Activated T-cell treated with anti-CD3 and anti-CD28 coated beads, Interleukin-2, amount 50 U/mL, for 72 hours (primary cell): ENCODE measurements around the gene CHAT. TPM values are rescaled to one million over a fixed set of nuclear protein-coding genes. Genes with fewer than 3 reads are reported as not detected.

Source experiments
- ATAC-seq, 2 donors: fragments of 150-1000 bp; cut with Tn5 transposase; replicated peaks in 1 of 2; 2 replicates each; pipeline ENCODE4 v1.10.0; 2021; ENCODE audit warnings: moderate library complexity in 2 of 2, mild to moderate bottlenecking in 1 of 2
- DNase-seq, 2 donors: peaks; one replicate each; pipeline ENCODE4 v3.0.0; 2021 to 2022; ENCODE audit warnings: mixed read lengths in 1 of 2
- H3K27ac Mint-ChIP-seq: one replicate; pipeline ENCODE4 v1.8.0; 2022; ENCODE audit warnings: mild to moderate bottlenecking, moderate library complexity, mixed read lengths
- H3K27me3 Mint-ChIP-seq: one replicate; pipeline ENCODE4 v1.8.0; 2022; ENCODE audit warnings: low read depth, mixed read lengths
- H3K36me3 Mint-ChIP-seq, 2 donors: one replicate each; pipeline ENCODE4 v1.8.0; 2022; ENCODE audit warnings: mixed read lengths in 2 of 2, mild to moderate bottlenecking in 1 of 2; ENCODE audit not compliant: insufficient read depth in 2 of 2
- H3K4me1 Mint-ChIP-seq: one replicate; pipeline ENCODE4 v1.8.0; 2022; ENCODE audit warnings: low read depth, mixed read lengths
- H3K4me3 Mint-ChIP-seq, 2 donors: one replicate each; pipeline ENCODE4 v1.8.0; 2022; ENCODE audit warnings: mild to moderate bottlenecking in 2 of 2, mixed read lengths in 2 of 2, moderate library complexity in 2 of 2
- H3K9me3 Mint-ChIP-seq, 2 donors: one replicate each; pipeline ENCODE4 v1.8.0; 2022; ENCODE audit warnings: mixed read lengths in 2 of 2
- total RNA-seq, 2 donors: library from RNA; stranded (reverse); gene quantifications; one replicate each; pipeline ENCODE4 v1.2.3, GENCODE V29; 2022

The CHAT gene
- total RNA-seq, 2 donors from 2014 or later: 0.14 TPM; not detected in 1

GRCh38 chr10:49610458-49611165 lies 3.2 kb upstream of the CHAT start:
- H3K27me3 Mint-ChIP-seq: peaks cover 83% of the 10 kb centered on the region
- peak overlapping the region in 1 of 2 donors; percentile 32 for H3K4me3 Mint-ChIP-seq
- no peaks in the 10 kb centered on the region for H3K9me3 Mint-ChIP-seq
- peaks cover 7% of the 10 kb centered on the region for H3K4me1 Mint-ChIP-seq
- DNase-seq: no peak
- no peak for ATAC-seq
- peaks cover 6 to 10% of the 10 kb centered on the region in 2 donors for H3K36me3 Mint-ChIP-seq
- no peak overlapping the region for H3K27ac Mint-ChIP-seq

- ATAC-seq (no peak), DNase-seq (no peak)
- peaks cover 6 to 10% of the 10 kb centered on the region in 2 donors for H3K36me3 Mint-ChIP-seq
- peak overlapping the region in 1 of 2 donors; percentile 32 for H3K4me3 Mint-ChIP-seq
- H3K27me3 Mint-ChIP-seq: peaks cover 80% of the 10 kb centered on the region
- H3K27ac Mint-ChIP-seq: no peak overlapping the region
- H3K4me1 Mint-ChIP-seq: peaks cover 7% of the 10 kb centered on the region
- H3K9me3 Mint-ChIP-seq: no peaks in the 10 kb centered on the region
These were observed 2.5 kb upstream of the CHAT start for GRCh38 chr10:49611166-49611815.

GRCh38 chr10:49611816-49612512 lies 1.9 kb upstream of the CHAT start:
- Mint-ChIP-seq H3K27me3 (peaks cover 79% of the 10 kb centered on the region), H3K36me3 (peaks cover 6 to 10% of the 10 kb centered on the region in 2 donors), H3K27ac (no peak overlapping the region), H3K4me1 (peaks cover 3% of the 10 kb centered on the region), H3K9me3 (no peaks in the 10 kb centered on the region), H3K4me3 (no peak overlapping the region)
- DNase-seq (no peak), ATAC-seq (no peak)

- Mint-ChIP-seq H3K4me3 (peak overlapping the region in 1 of 2 donors; percentile 4), H3K36me3 (peaks cover 6 to 10% of the 10 kb centered on the region in 2 donors), H3K27ac (no peak overlapping the region), H3K4me1 (no peaks in the 10 kb centered on the region), H3K9me3 (no peaks in the 10 kb centered on the region), H3K27me3 (peaks cover 79% of the 10 kb centered on the region)
- ATAC-seq (peak in 1 of 2 donors; percentile 33), DNase-seq (peak in 1 of 2 donors; percentile 13)
These were observed 1.2 kb upstream of the CHAT start for GRCh38 chr10:49612513-49613164.

- Mint-ChIP-seq H3K4me3 (peak overlapping the region; percentile 4 to 58), H3K27ac (no peak overlapping the region), H3K4me1 (no peaks in the 10 kb centered on the region), H3K36me3 (peaks cover 4 to 10% of the 10 kb centered on the region in 2 donors), H3K27me3 (peaks cover 78% of the 10 kb centered on the region), H3K9me3 (no peaks in the 10 kb centered on the region)
- DNase-seq (no peak), ATAC-seq (no peak)
These were observed 514 bp upstream of the CHAT start for GRCh38 chr10:49613165-49613881.

GRCh38 chr10:49614242-49615198 lies 683 bp downstream of the CHAT start:
- Mint-ChIP-seq H3K27ac (no peak overlapping the region), H3K36me3 (peaks cover 4 to 9% of the 10 kb centered on the region in 2 donors), H3K4me1 (no peaks in the 10 kb centered on the region), H3K4me3 (no peak overlapping the region), H3K27me3 (peaks cover 78% of the 10 kb centered on the region), H3K9me3 (no peaks in the 10 kb centered on the region)
- ATAC-seq: no peak
- DNase-seq: no peak

GRCh38 chr10:49615213-49615612 lies 1.4 kb downstream of the CHAT start:
- DNase-seq: no peak
- Mint-ChIP-seq H3K9me3 (no peaks in the 10 kb centered on the region), H3K36me3 (peaks cover 4 to 9% of the 10 kb centered on the region in 2 donors), H3K4me1 (no peaks in the 10 kb centered on the region), H3K27ac (no peak overlapping the region), H3K4me3 (no peak overlapping the region), H3K27me3 (peaks cover 85% of the 10 kb centered on the region)
- no peak for ATAC-seq

- ATAC-seq (no peak), DNase-seq (no peak)
- Mint-ChIP-seq H3K9me3 (no peaks in the 10 kb centered on the region), H3K36me3 (peaks cover 4 to 9% of the 10 kb centered on the region in 2 donors), H3K27me3 (peaks cover 85% of the 10 kb centered on the region), H3K4me3 (no peak overlapping the region), H3K4me1 (no peaks in the 10 kb centered on the region), H3K27ac (no peak overlapping the region)
These were observed 1.9 kb downstream of the CHAT start for GRCh38 chr10:49615721-49616120.

- peaks cover 79% of the 10 kb centered on the region for H3K27me3 Mint-ChIP-seq
- H3K4me1 Mint-ChIP-seq: no peaks in the 10 kb centered on the region
- no peaks in the 10 kb centered on the region for H3K9me3 Mint-ChIP-seq
- no peak overlapping the region for H3K4me3 Mint-ChIP-seq
- DNase-seq: no peak
- peaks cover 4 to 9% of the 10 kb centered on the region in 2 donors for H3K36me3 Mint-ChIP-seq
- H3K27ac Mint-ChIP-seq: no peak overlapping the region
- no peak for ATAC-seq
These were observed 2.7 kb downstream of the CHAT start for GRCh38 chr10:49616421-49617101.

GRCh38 chr10:49617121-49618020 lies 3.5 kb downstream of the CHAT start:
- ATAC-seq: no peak
- no peak for DNase-seq
- no peak overlapping the region for H3K4me3 Mint-ChIP-seq
- no peaks in the 10 kb centered on the region for H3K9me3 Mint-ChIP-seq
- H3K27ac Mint-ChIP-seq: no peak overlapping the region
- peaks cover 71% of the 10 kb centered on the region for H3K27me3 Mint-ChIP-seq
- peaks cover 0 to 3% of the 10 kb centered on the region in 2 donors for H3K36me3 Mint-ChIP-seq
- H3K4me1 Mint-ChIP-seq: no peaks in the 10 kb centered on the region
